HL-60/S4 (cell line): Measurements from ENCODE around the gene SFMBT1.

Experiments used
- in situ Hi-C: fragments of 300-500 bp; cut with MboI; formaldehyde crosslinking; loops from 2 replicates; pipeline ENCODE4 v1.14.3; 2022; ENCODE audit warnings: low sequenced_read_pairs

The SFMBT1 gene

DNA sequence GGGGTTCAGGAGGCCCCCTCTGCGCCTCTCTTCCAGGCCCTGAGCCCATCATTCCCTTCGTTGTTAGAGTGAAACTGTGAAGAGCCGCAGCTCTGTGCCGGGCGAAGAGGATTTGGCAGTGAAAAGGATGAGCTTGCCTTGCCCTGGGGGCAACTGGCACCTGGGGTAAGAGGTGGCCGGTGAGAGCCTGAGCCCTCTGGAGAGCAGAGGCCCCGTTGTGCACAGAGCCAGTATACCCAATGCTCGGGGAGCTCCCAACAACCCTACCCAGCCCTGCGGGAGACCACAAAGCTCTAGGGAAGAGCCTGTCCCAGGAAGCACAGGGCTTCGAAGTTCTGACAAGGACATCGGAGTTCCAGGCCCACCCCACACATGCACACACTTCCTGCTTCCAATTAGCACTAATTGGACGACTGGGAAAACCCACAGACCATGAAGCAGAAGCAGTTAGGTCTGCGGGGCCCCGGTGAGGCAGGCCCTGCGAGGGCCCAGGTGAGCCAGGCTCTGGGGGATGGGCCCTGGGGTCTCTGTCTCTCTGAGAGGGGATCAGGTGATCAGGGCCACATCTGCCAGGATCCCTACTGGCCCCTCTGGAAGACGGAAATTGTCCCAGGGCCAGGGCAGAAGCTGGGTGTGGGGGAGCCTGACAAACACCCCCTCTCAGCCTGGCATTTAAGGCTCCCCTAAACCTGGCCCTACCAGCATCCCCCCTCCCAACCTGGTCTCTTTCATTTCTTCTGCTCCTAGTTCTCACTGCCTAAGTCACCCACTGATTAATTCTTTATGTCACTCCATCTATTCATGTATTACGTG is 27.9 kb upstream of the SFMBT1 start:
- in situ Hi-C loops = loop anchor here (25.0 kb wide), 1 partner anchor 336 kb away; no protein-coding TSS in a partner anchor

GRCh38 chr3:53072653-53073552 is 27.0 kb upstream of the SFMBT1 start:
- in situ Hi-C loops = loop anchor here (25.0 kb wide), 1 partner anchor 336 kb away; no protein-coding TSS in a partner anchor

GRCh38 chr3:53071882-53072431 is 26.1 kb upstream of the SFMBT1 start:
- in situ Hi-C loops = loop anchor here (25.0 kb wide), 1 partner anchor 335 kb away; no protein-coding TSS in a partner anchor

DNA sequence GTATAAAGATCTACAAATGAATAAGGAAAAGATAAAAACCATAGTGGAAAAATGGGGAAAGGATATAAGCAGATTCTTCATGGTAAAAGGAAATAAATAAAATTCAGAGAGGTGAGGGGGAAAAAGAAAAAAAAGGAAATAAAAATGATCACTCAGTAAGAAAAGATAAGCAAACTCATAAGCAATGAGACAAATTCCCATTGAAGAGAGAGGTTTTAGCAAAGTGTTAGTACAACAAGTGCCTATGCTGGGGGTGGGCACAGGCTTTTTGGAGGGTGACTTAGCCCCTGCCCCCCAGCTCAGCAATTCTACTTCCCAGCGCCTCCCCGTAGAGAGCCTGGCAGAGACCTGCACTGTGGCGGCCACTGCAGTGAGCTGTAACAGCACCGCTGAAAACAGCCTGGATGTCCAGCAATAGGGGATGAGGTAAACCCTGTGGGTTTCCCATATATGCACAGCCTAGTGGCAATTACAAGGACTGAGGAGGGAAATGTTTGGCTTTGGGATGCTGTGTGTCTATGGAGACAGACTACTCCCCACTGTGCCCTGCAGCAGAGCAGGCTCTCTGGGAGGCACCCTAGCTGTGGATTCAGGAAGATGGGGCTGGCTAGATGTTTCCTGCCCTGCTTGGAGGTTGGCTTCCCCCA is 23.7 kb upstream of the SFMBT1 start:
- in situ Hi-C loops = loop anchor here (25.0 kb wide), 1 partner anchor 332 kb away; no protein-coding TSS in a partner anchor

DNA sequence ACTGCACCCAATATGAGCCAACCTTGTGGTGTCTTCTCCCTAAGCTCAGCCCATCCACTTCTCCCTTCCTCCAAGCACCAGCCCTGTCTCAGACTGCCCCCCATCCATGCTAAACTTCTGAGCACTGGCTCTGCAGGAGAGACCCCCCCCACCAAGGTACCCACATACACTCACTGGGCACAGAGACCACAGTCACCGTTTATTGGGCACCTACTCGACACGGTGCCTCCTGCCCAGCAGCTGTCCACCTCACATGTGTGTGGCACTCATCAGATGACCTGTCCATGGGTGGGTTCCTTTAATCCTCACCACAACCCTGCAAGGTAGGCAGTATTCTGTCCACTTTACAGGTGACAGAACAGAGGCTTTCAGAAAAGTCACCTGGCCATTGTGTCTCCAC is 22.3 kb upstream of the SFMBT1 start:
- in situ Hi-C loops = loop anchor here (25.0 kb wide), 1 partner anchor 331 kb away; no protein-coding TSS in a partner anchor

DNA sequence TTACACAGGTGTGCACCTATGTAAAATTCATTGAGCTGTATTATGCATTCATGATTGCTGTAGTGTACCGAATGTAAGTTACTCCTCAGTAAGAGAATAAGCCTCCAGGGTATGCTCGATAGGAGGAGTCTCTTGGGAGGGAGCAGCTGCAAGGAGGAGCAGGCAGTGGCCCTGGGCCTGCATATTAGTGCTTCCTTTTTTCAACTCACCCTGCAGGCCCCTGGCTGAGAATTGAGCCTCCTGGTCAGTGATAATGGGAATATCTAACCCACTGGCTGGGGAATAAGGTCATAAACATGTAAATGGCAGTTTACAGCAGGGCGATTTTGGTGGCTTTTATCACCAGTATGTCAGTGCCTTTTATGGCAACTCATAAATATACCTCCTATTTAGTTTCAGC is 21.7 kb upstream of the SFMBT1 start:
- in situ Hi-C loops = loop anchor here (25.0 kb wide), 1 partner anchor 330 kb away; no protein-coding TSS in a partner anchor

DNA sequence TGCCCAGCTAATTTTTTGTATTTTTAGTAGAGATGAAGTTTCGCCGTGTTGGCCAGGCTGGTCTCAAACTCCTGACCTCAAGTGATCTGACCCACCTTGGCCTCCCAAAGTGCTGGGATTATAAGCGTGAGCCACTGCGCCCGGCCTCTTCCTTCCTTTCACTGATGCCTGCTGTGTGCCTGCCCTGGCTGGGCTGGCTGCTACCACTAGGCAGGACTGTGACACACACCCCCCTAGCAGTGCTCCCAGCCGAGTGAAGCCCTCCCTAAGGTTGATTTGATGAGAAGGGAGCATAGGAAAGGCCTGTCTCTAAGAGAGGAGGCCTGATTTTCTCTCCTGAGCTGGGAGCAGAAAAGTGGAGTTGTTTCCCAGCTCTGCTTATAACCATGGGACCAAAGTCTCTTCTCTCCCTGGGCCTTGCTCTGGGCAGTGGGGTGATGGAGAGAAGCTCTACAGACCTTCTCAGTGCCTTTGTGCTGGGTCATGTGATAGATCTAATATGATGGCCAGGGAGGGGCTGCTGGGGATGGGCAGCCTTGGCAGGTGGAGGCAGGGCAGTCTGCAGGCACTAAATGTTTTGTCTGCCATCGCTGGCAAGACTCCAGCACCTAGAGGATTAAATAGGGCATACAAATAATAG is 20.1 kb upstream of the SFMBT1 start:
- in situ Hi-C loops = loop anchor here (25.0 kb wide), 1 partner anchor 329 kb away; no protein-coding TSS in a partner anchor

DNA sequence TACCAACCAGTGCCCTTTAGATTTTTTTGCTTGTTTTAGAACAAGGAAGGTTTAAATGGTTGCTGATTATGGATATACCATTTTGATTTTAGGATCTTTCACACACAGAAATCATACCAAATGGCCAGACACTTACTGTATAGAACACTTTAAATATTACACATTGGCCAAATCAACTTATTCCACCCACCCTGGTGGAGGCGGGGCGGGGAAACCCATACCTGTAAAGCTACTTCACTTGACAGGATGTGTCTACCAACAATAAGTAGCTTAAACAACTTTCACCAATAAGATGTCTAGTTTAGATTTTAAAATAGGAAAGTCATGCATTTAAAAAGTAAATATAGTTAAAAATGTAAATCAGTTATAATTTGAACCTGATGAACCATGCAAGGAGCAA is 17.0 kb upstream of the SFMBT1 start:
- in situ Hi-C loops = loop anchor here (25.0 kb wide), 1 partner anchor 326 kb away; no protein-coding TSS in a partner anchor

DNA sequence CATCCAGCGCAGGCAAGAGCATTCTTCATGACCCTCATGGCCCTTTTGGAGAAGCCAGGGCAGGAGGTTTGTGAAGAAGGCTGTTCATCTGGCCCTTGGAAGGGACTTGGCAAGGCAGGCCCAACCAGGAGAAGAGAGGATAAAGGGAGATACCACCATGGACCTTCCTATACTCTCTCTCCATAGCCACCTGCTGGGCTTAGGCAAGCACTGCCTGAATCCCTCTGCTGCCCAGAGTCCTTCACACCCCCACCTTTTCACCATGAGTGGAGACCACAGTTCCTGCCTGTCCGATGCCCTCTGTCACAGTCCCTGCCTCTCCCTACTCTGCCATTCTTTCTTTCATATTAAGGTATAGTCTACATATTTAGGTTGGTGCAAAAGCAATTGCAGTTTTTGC is 10.6 kb upstream of the SFMBT1 start:
- in situ Hi-C loops = loop anchor here (25.0 kb wide), 1 partner anchor 319 kb away; no protein-coding TSS in a partner anchor

GRCh38 chr3:53054233-53054632 is 8.4 kb upstream of the SFMBT1 start:
- in situ Hi-C loops = loop anchor here (25.0 kb wide), 1 partner anchor 317 kb away; no protein-coding TSS in a partner anchor

- in situ Hi-C loops = loop anchor here (25.0 kb wide), 1 partner anchor 315 kb away; no protein-coding TSS in a partner anchor
These were observed 6.1 kb upstream of the SFMBT1 start for GRCh38 chr3:53051929-53052328.

- in situ Hi-C loops = loop anchor here (25.0 kb wide), 1 partner anchor 313 kb away; no protein-coding TSS in a partner anchor
These were observed 4.1 kb upstream of the SFMBT1 start for GRCh38 chr3:53049987-53050386.

GRCh38 chr3:53046171-53047170 is 598 bp upstream of the SFMBT1 start:
- in situ Hi-C loops = no loop called here

DNA sequence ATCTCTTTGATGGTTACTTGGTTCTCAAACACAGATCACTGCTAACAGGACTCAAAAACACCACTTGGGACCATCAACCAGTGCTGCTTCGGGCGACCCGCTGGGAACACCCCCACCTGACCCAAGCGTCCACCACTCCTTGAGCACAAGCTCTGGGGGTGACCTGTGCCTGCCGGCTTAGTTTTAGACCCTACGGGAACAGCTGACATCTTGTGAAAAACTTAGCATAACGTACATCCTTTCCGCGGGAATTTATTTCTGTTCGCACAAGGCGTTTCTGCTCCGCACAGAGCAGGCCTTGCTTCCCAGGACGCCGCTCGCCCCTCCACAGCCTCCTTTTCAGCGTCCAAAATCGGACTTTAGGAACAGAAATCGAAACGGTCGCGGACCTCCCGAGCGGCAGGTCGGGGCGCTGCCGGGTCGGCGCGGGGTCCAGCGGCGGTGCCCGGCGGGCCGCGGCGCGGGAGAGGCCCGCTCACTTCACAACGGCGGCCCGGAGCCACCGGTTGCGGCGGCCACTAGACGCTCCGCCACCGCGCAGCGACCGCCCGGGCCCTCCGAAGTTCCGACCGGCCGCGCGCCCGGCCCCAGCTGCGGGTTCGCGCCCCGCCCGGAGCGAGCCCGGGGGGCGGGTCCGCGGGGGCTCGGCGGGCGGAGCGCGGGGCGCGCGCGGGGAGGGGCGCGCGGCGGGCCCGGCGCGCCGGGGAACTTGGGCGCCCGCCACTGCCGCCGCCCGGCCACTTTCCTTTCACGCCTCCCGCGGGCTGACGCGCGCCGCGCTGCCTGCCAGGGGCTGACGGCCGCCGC is 959 bp downstream of the SFMBT1 start:
- in situ Hi-C loops = no loop called here

GRCh38 chr3:53044371-53044710 is 1.5 kb downstream of the SFMBT1 start:
- in situ Hi-C loops = no loop called here

DNA sequence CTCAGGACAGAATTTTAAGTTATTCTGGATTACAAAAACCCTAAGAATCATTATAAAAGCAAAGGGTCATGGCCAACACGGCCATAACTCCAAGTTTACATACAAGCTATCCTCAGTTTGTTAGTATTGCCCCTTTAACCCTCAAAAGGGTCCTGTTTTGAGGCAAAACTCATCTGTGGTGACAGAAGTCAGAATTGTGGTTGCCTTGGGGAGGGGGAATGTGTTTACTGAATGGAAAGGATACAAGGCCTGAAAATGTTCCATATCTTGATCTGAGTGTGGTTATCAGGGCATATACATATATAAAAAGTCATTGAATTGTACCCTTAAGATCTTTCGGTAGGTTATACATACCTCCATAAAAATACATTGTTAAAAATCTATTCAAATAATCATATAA is 2.1 kb downstream of the SFMBT1 start:
- in situ Hi-C loops = no loop called here

DNA sequence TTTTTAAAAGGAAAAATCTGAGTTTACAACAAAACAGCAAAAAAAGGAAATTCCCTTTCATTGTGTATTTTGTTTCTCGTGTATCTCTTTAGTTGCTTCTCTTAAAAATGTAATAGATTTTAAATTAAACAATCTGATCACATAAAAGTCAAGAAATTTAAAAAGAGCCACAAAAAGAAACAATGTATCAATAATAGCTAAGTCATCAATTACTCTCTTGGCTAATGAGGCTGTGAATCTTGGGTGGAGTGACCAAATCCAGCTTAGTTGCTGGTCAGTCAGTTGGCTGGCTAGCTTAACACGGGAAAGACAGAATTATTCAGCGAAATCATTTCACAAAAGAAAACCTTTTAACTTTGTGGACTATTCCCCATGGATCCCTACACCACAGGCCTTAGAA is 3.2 kb downstream of the SFMBT1 start:
- in situ Hi-C loops = no loop called here

- in situ Hi-C loops = no loop called here
These were observed 5.5 kb downstream of the SFMBT1 start for GRCh38 chr3:53040351-53040820.
